Measurements from ENCODE around the gene NLGN1.

Gene NLGN1

GRCh38 chr3:173892547-173892946, 495.0 kb downstream of the NLGN1 start:
- ATAC-seq: peak; percentile 65
- TF ChIP-seq POU6F1 (CRISPR knock-in tag; IDR thresholded peaks at IDR 0.05; ENCODE audit: borderline replicate concordance, low read depth) (no peak), ZC3H10 (CRISPR knock-in tag; IDR thresholded peaks at IDR 0.05) (no peak), ZNF70 (CRISPR knock-in tag; IDR thresholded peaks at IDR 0.05) (no peak), BACH2 (CRISPR knock-in tag; IDR thresholded peaks at IDR 0.05; ENCODE audit: borderline replicate concordance) (no peak), ZNF565 (CRISPR knock-in tag; conservative IDR thresholded peaks at IDR 0.05; ENCODE audit: low read depth) (no peak), PPARA (CRISPR knock-in tag; IDR thresholded peaks at IDR 0.05; ENCODE audit: borderline replicate concordance) (no peak), GLIS3 (CRISPR knock-in tag; IDR thresholded peaks at IDR 0.05) (no peak), ESRRG (CRISPR knock-in tag; IDR thresholded peaks at IDR 0.05) (no peak), ARNTL (CRISPR knock-in tag; IDR thresholded peaks at IDR 0.05; ENCODE audit: borderline replicate concordance, low read depth) (no peak), RARB (CRISPR knock-in tag; IDR thresholded peaks at IDR 0.05) (no peak), PATZ1 (CRISPR knock-in tag; IDR thresholded peaks at IDR 0.05; ENCODE audit: borderline replicate concordance) (no peak), CREB5 (CRISPR knock-in tag; IDR thresholded peaks at IDR 0.05; ENCODE audit: low read depth) (no peak)

- TF ChIP-seq TOX (CRISPR knock-in tag; IDR thresholded peaks at IDR 0.05; ENCODE audit: borderline replicate concordance) (peak; percentile 46; the same call in 1 of the 2 replicates), ZC3H10 (CRISPR knock-in tag; IDR thresholded peaks at IDR 0.05) (0 out of 2 replicates have a peak, but pooled peaks have one; percentile 21), ZNF70 (CRISPR knock-in tag; IDR thresholded peaks at IDR 0.05) (no peak), ISL1 (CRISPR knock-in tag; IDR thresholded peaks at IDR 0.05) (no peak)
- peak; percentile 85 for ATAC-seq
Measured at GRCh38 chr3:173893066-173893465, 495.5 kb downstream of the NLGN1 start.

- ATAC-seq: no peak
- TF ChIP-seq TOX (CRISPR knock-in tag; IDR thresholded peaks at IDR 0.05; ENCODE audit: borderline replicate concordance): no peak
- no peak for TF ChIP-seq ARNTL (CRISPR knock-in tag; IDR thresholded peaks at IDR 0.05; ENCODE audit: borderline replicate concordance, low read depth)
- TF ChIP-seq CSDC2 (CRISPR knock-in tag; IDR thresholded peaks at IDR 0.05): no peak
- no peak for TF ChIP-seq ZNF565 (CRISPR knock-in tag; conservative IDR thresholded peaks at IDR 0.05; ENCODE audit: low read depth)
- no peak for TF ChIP-seq TSHZ2 (CRISPR knock-in tag; IDR thresholded peaks at IDR 0.05)
- no peak for TF ChIP-seq CSRNP3 (CRISPR knock-in tag; IDR thresholded peaks at IDR 0.05)
- no peak for TF ChIP-seq ZC3H10 (CRISPR knock-in tag; IDR thresholded peaks at IDR 0.05)
Measured at GRCh38 chr3:173893835-173894234, 496.3 kb downstream of the NLGN1 start.

GRCh38 chr3:173897631-173898030, 500.1 kb downstream of the NLGN1 start:
- no peak for ATAC-seq
- no peak for TF ChIP-seq ZFP30 (CRISPR knock-in tag; IDR thresholded peaks at IDR 0.05)
- TF ChIP-seq CSRNP3 (CRISPR knock-in tag; IDR thresholded peaks at IDR 0.05): no peak
- no peak for TF ChIP-seq GLIS3 (CRISPR knock-in tag; IDR thresholded peaks at IDR 0.05)
- TF ChIP-seq ARNTL (CRISPR knock-in tag; IDR thresholded peaks at IDR 0.05; ENCODE audit: borderline replicate concordance, low read depth): no peak
- no peak for TF ChIP-seq ZNF8 (CRISPR knock-in tag; IDR thresholded peaks at IDR 0.05)
- no peak for TF ChIP-seq ZNF565 (CRISPR knock-in tag; conservative IDR thresholded peaks at IDR 0.05; ENCODE audit: low read depth)
- TF ChIP-seq OSR1 (CRISPR knock-in tag; IDR thresholded peaks at IDR 0.05): no peak
- no peak for TF ChIP-seq ESRRG (CRISPR knock-in tag; IDR thresholded peaks at IDR 0.05)
- no peak for TF ChIP-seq ZFP3 (CRISPR knock-in tag; IDR thresholded peaks at IDR 0.05)
- no peak for TF ChIP-seq TSHZ2 (CRISPR knock-in tag; IDR thresholded peaks at IDR 0.05)

Data from SK-N-SH treated with all-trans-retinoic acid at 6 μM for 48 hours (cell line).